ENCODE data around the gene SOX5. TPM values are rescaled to one million over a fixed set of nuclear protein-coding genes. Genes with fewer than 3 reads are reported as not detected.

The SOX5 gene
- total RNA-seq, 6 experiments from 2014 or later: 14.8 to 34.3 (median 31.1) TPM

GRCh38 chr12:23854598-23854997 is 94.9 kb downstream of the SOX5 start:
- DNase-seq (no peak), ATAC-seq (no peak)
- H3K4me1 ChIP-seq: no peaks in the 10 kb centered on the region
- TF ChIP-seq CTCF (IDR thresholded peaks at IDR 0.05): no peak
- no peak for TF ChIP-seq POLR2A (IDR thresholded peaks at IDR 0.05)
- H3K4me3 ChIP-seq: no peak overlapping the region
- no peak overlapping the region for H3K27ac ChIP-seq
- H3K36me3 ChIP-seq: no peaks in the 10 kb centered on the region
- H3K9me3 ChIP-seq: no peaks in the 10 kb centered on the region
- no peaks in the 10 kb centered on the region for H3K27me3 ChIP-seq
- intact Hi-C loops (cut with DNase I): no loop called here

GRCh38 chr12:23853640-23854039 is 95.8 kb downstream of the SOX5 start:
- intact Hi-C loops (cut with DNase I): no loop called here
- ATAC-seq (no peak), DNase-seq (no peak)
- no peak for TF ChIP-seq CTCF (IDR thresholded peaks at IDR 0.05)
- TF ChIP-seq POLR2A (IDR thresholded peaks at IDR 0.05): no peak
- no peak overlapping the region for H3K27ac ChIP-seq
- H3K4me1 ChIP-seq: no peaks in the 10 kb centered on the region
- 64% methylated on average over 3 of the region's 3 CpGs for WGBS (ENCODE audit: insufficient coverage, low coverage, low lambda C conversion rate, missing lambda C conversion rate)
- no peaks in the 10 kb centered on the region for H3K36me3 ChIP-seq
- no peaks in the 10 kb centered on the region for H3K9me3 ChIP-seq
- H3K27me3 ChIP-seq: no peaks in the 10 kb centered on the region
- H3K4me3 ChIP-seq: no peak overlapping the region

DNA sequence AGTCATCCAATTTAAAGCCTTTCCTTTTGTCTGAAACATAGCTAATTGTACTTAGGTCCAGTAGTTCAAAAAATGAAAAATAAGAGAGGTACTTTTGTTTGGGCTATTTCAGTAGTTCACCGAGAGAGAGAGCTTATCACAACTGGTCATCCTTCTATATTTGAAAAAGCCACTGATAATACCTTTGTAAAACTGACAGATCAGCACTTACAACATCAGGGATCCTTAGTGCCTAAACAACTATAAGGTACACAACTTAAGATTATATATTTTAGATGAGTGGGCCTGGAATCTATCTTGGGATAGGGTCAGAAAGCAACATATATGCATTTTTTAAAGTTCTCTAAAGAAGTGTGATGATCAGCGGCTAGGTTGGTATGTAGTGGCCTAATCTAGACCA is 97.9 kb downstream of the SOX5 start:
- H3K4me1 ChIP-seq: no peaks in the 10 kb centered on the region
- intact Hi-C loops (cut with DNase I): no loop called here
- ATAC-seq: no peak

DNA sequence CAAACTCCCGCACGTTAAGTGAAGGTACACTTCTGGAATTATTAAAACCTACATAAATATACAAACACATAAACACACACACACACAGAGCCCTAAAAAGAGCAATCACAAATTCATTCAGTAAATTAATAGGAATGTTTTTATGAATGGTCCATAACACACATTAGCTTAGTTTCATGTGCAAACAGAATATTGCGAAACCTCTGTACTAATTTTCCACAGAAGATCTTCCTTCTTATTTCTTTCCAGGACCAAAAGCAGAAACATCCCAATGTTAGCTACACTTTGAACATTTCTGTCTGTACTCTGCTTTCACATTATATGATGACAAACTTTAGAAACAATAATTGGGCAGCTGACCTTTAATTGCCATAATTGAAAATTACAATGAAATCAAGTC is 101.6 kb downstream of the SOX5 start:
- 96% methylated on average over 3 of the region's 3 CpGs for WGBS (ENCODE audit: insufficient coverage, low coverage, low lambda C conversion rate, missing lambda C conversion rate)
- intact Hi-C loops (cut with DNase I): no loop called here
- TF ChIP-seq CTCF (IDR thresholded peaks at IDR 0.05) (no peak), POLR2A (IDR thresholded peaks at IDR 0.05) (no peak)

More for the DNA sequence above, 97.9 kb downstream of the SOX5 start:
- DNase-seq: no peak
- H3K27ac ChIP-seq: no peak overlapping the region
- TF ChIP-seq POLR2A (IDR thresholded peaks at IDR 0.05) (no peak), CTCF (IDR thresholded peaks at IDR 0.05) (no peak)
- H3K9me3 ChIP-seq: no peaks in the 10 kb centered on the region
- WGBS (ENCODE audit: insufficient coverage, low coverage, low lambda C conversion rate, missing lambda C conversion rate): 78% methylated on average over 2 of the region's 2 CpGs
- no peaks in the 10 kb centered on the region for H3K27me3 ChIP-seq
- no peak overlapping the region for H3K4me3 ChIP-seq
- no peaks in the 10 kb centered on the region for H3K36me3 ChIP-seq

GRCh38 chr12:23843958-23844357 is 105.5 kb downstream of the SOX5 start:
- H3K27ac ChIP-seq: no peak overlapping the region
- H3K27me3 ChIP-seq: no peaks in the 10 kb centered on the region
- ATAC-seq (no peak), DNase-seq (no peak)
- H3K4me1 ChIP-seq: no peaks in the 10 kb centered on the region
- no peaks in the 10 kb centered on the region for H3K36me3 ChIP-seq
- 91% methylated on average over 4 of the region's 4 CpGs for WGBS (ENCODE audit: insufficient coverage, low coverage, low lambda C conversion rate, missing lambda C conversion rate)
- no peak for TF ChIP-seq POLR2A (IDR thresholded peaks at IDR 0.05)
- TF ChIP-seq CTCF (IDR thresholded peaks at IDR 0.05): no peak
- H3K4me3 ChIP-seq: no peak overlapping the region
- intact Hi-C loops (cut with DNase I): no loop called here
- no peaks in the 10 kb centered on the region for H3K9me3 ChIP-seq

More for the DNA sequence above, 101.6 kb downstream of the SOX5 start:
- Histone ChIP-seq H3K36me3 (no peaks in the 10 kb centered on the region), H3K27ac (no peak overlapping the region), H3K9me3 (no peaks in the 10 kb centered on the region), H3K4me3 (no peak overlapping the region), H3K27me3 (no peaks in the 10 kb centered on the region), H3K4me1 (no peaks in the 10 kb centered on the region)
- no peak for DNase-seq
- no peak for ATAC-seq

All from right lobe of liver (tissue), 6 donors.